Esophagus squamous epithelium (tissue), 4 donors: ENCODE data around the gene RC3H1.

Source experiments
- CTCF ChIP-seq, 6 experiments: fragments of 450-650 bp in 4 of 6; fragments of 200-600 bp in 2 of 6; sonication (generic) in 2 of 6; IDR thresholded peaks; one replicate each; pipeline ENCODE4 v1.5.1; 2016 to 2019; ENCODE audit warnings: antibody characterized with exemption in 6 of 6, mild to moderate bottlenecking in 4 of 6, moderate library complexity in 4 of 6
- POLR2A ChIP-seq, 4 donors: fragments of 450-650 bp; IDR thresholded peaks; one replicate each; pipeline ENCODE4 v1.6.1; 2017; ENCODE audit warnings: antibody characterized with exemption in 4 of 4, mild to moderate bottlenecking in 4 of 4, moderate library complexity in 3 of 4

- TF ChIP-seq CTCF (IDR thresholded peaks at IDR 0.05) (no peak), POLR2A (IDR thresholded peaks at IDR 0.05) (no peak)
These were observed 21.8 kb downstream of the RC3H1 start for GRCh38 chr1:174000371-174000770.
